Measurements from ENCODE around the gene NDUFS8. TPM values are rescaled to one million over a fixed set of nuclear protein-coding genes. Genes with fewer than 3 reads are reported as not detected.

NDUFS8 gene
- total and polyA plus RNA-seq, 2 of the 4 experiments (the other 2 are of a cell fraction), result 85.9 to 131 TPM

DNA sequence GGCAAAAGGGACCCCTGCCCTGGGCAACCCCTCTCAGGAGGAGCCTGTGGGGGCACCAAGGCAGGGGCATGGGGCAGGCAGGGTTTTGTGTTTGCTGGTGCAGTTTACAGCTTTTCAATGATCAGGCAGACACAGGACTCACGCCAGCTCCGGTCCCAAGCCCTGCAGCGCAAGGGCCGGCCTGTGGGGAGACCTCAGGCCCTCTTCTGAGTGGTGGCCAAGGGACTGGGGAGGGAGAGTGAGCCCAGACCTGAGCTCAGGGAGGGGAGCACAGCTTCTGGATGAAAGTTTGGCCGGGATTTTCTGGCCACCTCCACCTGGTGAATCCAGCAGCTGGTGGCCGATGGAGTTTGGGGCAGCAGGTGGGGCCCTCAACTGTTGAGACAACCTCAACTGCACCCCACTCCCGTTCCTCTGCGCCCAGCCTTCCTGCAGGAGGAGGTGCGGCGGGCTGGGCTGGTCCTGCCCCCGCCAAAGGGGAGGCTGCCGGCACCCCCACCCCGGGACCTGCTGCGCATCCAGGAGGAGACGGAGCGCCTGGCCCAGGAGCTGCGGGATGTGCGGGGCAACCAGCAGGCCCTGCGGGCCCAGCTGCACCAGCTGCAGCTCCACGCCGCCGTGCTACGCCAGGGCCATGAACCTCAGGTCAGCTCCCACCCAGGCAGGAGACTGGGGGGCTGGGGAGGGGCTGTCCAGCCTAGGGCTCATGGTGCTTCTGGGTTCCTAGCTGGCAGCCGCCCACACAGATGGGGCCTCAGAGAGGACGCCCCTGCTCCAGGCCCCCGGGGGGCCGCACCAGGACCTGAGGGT is 11.9 kb downstream of the NDUFS8 start:
- DNase-seq, result no peak
- H3K4ac ChIP-seq (ENCODE audit: low read depth, low read length), result no peak overlapping the region
- in situ Hi-C loops (cut with MboI; ENCODE audit: low sequenced_read_pairs) (no loop called here), dilution Hi-C loops (cut with HindIII; ENCODE audit: low sequenced_read_pairs, unreplicated experiment) (no loop called here), intact Hi-C loops (cut with micrococcal nuclease) (no loop called here)
- H3K9ac ChIP-seq (ENCODE audit: low read depth, low read length), result no peak overlapping the region
- H3K9me1 ChIP-seq (ENCODE audit: insufficient read depth, low read length), result no peaks in the 10 kb centered on the region
- no peak overlapping the region for H3K4me3 ChIP-seq (ENCODE audit: insufficient read depth, low read depth, low read length)
- H3K18ac ChIP-seq (ENCODE audit: low read depth, low read length), result no peak overlapping the region
- no peak overlapping the region for H2AK5ac ChIP-seq (ENCODE audit: low read depth, low read length)
- H4K20me1 ChIP-seq (ENCODE audit: insufficient read depth, low read length), result no peaks in the 10 kb centered on the region; the same call in 1 of the 2 replicates
- no peak overlapping the region for H3K23ac ChIP-seq (ENCODE audit: low read depth, low read length)
- H3K9me3 ChIP-seq (ENCODE audit: control insufficient read depth, insufficient read depth, low read length), result no peaks in the 10 kb centered on the region
- peaks cover 31% of the 10 kb centered on the region for H3K36me3 ChIP-seq (ENCODE audit: control insufficient read depth, insufficient read depth, low read length)
- no peak overlapping the region for H3K56ac ChIP-seq (ENCODE audit: extremely low read depth, insufficient read depth, low read length)
- ChIA-PET POLR2A (ENCODE audit: unreplicated experiment) (no interaction called here), CTCF (interaction anchor here (0.6 to 1.4 kb wide), 2 partner anchors 10 to 78 kb away, joined by 3 to 8 read pairs; no protein-coding TSS in a partner anchor)
- no peak for ATAC-seq (ENCODE audit: low read depth)
- H3K4me1 ChIP-seq (ENCODE audit: control insufficient read depth, insufficient read depth, low read length), result peaks cover 25% of the 10 kb centered on the region
- H4K91ac ChIP-seq (ENCODE audit: insufficient read depth, low read depth, low read length), result no peak overlapping the region
- no TSS peak for BruUV-seq (replicated peaks)
- no peak overlapping the region for H2BK120ac ChIP-seq (ENCODE audit: low read depth, low read length)
- TF ChIP-seq MXI1 (IDR thresholded peaks at IDR 0.05; ENCODE audit: borderline replicate concordance, low read depth, low read length), result no peak
- TF ChIP-seq NFE2L2 (IDR thresholded peaks at IDR 0.05; ENCODE audit: low read depth, low read length), result no peak
- TF ChIP-seq, protein P1, sequence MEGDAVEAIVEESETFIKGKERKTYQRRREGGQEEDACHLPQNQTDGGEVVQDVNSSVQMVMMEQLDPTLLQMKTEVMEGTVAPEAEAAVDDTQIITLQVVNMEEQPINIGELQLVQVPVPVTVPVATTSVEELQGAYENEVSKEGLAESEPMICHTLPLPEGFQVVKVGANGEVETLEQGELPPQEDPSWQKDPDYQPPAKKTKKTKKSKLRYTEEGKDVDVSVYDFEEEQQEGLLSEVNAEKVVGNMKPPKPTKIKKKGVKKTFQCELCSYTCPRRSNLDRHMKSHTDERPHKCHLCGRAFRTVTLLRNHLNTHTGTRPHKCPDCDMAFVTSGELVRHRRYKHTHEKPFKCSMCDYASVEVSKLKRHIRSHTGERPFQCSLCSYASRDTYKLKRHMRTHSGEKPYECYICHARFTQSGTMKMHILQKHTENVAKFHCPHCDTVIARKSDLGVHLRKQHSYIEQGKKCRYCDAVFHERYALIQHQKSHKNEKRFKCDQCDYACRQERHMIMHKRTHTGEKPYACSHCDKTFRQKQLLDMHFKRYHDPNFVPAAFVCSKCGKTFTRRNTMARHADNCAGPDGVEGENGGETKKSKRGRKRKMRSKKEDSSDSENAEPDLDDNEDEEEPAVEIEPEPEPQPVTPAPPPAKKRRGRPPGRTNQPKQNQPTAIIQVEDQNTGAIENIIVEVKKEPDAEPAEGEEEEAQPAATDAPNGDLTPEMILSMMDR (conservative IDR thresholded peaks at IDR 0.05; ENCODE audit: low read depth, low read length), result no peak
- TF ChIP-seq RCOR1 (IDR thresholded peaks at IDR 0.05; ENCODE audit: insufficient replicate concordance, low read length), result no peak
- TF ChIP-seq, protein P2, sequence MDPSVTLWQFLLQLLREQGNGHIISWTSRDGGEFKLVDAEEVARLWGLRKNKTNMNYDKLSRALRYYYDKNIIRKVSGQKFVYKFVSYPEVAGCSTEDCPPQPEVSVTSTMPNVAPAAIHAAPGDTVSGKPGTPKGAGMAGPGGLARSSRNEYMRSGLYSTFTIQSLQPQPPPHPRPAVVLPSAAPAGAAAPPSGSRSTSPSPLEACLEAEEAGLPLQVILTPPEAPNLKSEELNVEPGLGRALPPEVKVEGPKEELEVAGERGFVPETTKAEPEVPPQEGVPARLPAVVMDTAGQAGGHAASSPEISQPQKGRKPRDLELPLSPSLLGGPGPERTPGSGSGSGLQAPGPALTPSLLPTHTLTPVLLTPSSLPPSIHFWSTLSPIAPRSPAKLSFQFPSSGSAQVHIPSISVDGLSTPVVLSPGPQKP (IDR thresholded peaks at IDR 0.05; ENCODE audit: borderline replicate concordance, low read depth, low read length), result no peak
- TF ChIP-seq RAD21 (IDR thresholded peaks at IDR 0.05; ENCODE audit: low read length), result no peak
- no peak for TF ChIP-seq FOS (IDR thresholded peaks at IDR 0.05; ENCODE audit: low read depth, low read length)
- TF ChIP-seq USF2 (IDR thresholded peaks at IDR 0.05; ENCODE audit: low read depth, low read length), result no peak
- no peak for TF ChIP-seq MAFK (IDR thresholded peaks at IDR 0.05; ENCODE audit: low read depth, low read length)
- peaks cover 7 to 49% of the 10 kb centered on the region in 2 experiments; a peak in 3 of 4 replicates for H3K79me1 ChIP-seq (ENCODE audit: low read depth in 1 of 2, low read length in 2 of 2)
- no peak overlapping the region for H4K5ac ChIP-seq (ENCODE audit: low read depth, low read length)
- no peak overlapping the region for H3K4me2 ChIP-seq (ENCODE audit: low read depth, low read length)
- H2AFZ ChIP-seq (replicated peaks; ENCODE audit: low read length, poor library complexity), result no peak overlapping the region
- H2BK20ac ChIP-seq (ENCODE audit: low read depth, low read length), result no peak overlapping the region
- no peak overlapping the region for H2BK15ac ChIP-seq (ENCODE audit: low read depth, low read length)
- H4K8ac ChIP-seq (ENCODE audit: low read depth in 2 of 2, low read length in 2 of 2), result no peak overlapping the region
- no peak overlapping the region for H3K27ac ChIP-seq (ENCODE audit: insufficient read depth, low read length)
- H3K14ac ChIP-seq (replicated peaks; ENCODE audit: low read depth, low read length), result no peak overlapping the region
- WGBS, 2 experiments (ENCODE audit: extremely low coverage in 2 of 2, insufficient read length in 1 of 2), result 90% methylated on average over 13 of the region's 27 CpGs; no CpG with 5 or more reads in 1 of the 2 experiments
- H2AK9ac ChIP-seq (replicated peaks; ENCODE audit: low read depth, low read length, poor library complexity), result peak overlapping the region; percentile 67
- no peaks in the 10 kb centered on the region for H3K27me3 ChIP-seq (ENCODE audit: control insufficient read depth, insufficient read depth, low read length)
- no peak overlapping the region for H2BK5ac ChIP-seq (ENCODE audit: low read depth, low read length, poor library complexity, severe bottlenecking)
